NCI-H2227 treated with DMSO at 0.1 percent for 48 hours (cell line): Measurements from ENCODE around the gene SPECC1L.
A peak's percentile ranks its signal among the peaks of the same experiment; 100 is the strongest.
"Not testable (repeated sequence)": the region's sequence is repeated elsewhere in the genome, so short reads cannot be mapped to it uniquely, and the experiment has no call there.

Experiments used
- DNase-seq: peaks from one replicate; lab custom pipeline; 2025; lab: John Stamatoyannopoulos, UW

The SPECC1L gene

DNA sequence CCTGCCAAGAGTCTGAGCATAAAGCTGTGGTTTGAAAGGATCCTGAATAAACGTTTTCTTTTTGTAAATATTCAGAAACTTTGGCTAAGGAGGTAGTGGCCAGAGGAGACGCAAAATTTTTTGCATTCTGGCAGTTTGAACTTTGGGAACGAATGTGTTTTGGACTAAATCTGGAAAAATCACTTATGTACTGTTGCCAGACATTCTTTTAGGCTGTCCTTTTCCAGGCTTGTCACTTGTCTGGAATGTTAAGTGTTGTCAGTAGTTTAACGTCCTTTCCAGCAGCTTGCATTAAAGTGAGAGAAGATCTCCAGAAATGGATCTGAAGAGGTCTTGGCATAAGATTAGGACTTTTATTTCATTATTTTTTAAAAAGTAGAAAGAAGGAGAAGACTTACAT, 18.5 kb downstream of the SPECC1L start:
- no peak for DNase-seq

DNA sequence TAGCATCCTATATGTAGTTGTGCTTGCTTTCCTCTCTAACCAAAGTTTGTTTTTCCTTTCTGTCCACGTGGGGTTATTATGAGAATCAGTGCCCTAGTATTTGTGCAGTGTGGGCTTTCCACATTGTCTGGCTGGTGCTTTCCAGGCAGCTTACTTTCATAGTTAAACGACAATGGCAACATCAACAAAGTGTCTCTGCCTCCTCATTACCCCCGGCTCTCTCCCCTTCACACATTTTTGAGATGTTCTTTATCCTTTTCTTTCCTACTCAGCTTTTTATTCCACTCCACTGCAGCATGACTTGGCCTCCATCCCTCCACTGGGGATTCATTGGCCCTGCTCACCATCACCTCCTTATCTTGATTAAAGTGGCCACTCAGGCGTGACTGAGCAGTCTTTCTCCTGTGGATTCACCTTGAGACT, 19.1 kb downstream of the SPECC1L start:
- DNase-seq = no peak

DNA sequence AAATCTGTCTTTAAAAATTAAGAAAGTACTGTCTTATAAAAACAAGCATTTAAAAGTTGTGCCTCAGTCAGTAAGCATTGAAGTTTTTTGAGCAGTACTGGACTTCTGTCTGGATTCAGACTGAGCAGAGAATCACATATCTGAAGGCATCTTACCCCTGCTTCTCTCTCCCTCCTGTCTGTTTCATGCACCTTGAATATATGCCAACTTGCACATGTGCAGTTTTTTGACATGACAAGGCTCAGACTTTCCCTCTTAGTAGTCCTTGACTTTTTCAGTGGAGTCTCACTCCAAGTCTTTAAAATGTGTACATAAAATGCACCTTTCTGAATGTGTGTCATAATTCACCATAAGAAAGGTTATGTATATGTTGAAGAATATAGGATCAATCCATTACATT, 19.8 kb downstream of the SPECC1L start:
- no peak for DNase-seq

DNA sequence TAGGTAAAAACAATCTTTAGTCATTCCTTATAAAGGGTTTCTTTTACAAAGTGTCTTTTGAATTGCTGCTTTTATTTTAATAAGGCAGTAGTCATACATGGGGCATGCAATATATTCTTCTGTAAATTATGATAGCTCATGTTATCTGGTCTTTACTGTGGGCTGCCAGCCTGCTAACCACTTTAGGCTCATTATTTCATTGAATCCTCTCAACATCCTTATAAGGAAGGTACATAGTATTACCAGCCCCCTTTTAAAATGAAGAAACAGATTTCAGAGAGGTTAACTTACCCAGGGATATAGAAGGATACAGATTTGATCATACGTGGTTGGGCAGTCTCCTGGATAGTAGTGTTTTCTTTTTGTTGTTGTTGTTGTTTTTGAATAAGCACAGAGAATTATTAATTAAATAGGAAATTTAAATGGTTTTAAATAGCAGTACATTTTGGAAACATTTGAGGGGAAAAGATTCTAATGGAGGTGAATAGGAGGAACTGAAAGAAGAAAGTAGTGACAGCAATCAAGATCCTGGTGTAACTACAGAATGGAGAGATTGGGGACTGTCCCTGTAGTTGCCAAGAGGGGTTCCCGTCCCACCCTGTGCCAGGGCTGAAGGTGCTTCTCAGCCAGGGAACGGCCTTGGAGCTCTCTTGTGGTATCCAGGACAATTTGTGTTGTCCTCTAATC, 21.0 kb downstream of the SPECC1L start:
- peak; percentile 10 for DNase-seq

DNA sequence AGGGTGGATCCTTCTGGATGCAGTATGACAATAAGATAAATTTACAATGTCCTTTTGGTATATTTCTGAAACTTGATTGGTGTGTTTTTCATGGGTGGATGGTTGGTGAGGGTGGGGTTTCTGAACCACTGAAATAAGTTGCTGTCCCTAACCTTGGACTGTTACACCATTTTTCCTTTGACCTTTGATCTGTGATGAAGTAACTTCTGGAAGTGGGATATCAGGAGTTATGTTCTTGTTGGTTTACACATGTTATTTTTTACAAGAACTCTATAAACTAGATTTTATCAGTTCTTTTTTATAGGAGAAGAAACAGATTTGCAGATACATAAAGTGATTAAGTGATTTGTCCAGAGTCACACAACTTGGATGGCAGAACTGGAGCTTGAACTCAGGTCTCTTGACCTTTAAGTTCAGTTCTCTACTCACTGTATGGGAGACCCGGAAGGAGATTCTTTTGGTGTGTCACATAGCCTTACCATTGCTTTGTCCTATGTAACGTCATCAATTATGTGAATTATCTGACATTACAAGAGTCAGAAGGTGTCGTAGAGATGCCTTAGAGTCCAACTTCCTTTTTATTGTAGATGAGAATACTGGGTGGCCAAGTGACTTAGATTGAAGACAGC, 21.7 kb downstream of the SPECC1L start:
- DNase-seq = not testable (repeated sequence)

DNA sequence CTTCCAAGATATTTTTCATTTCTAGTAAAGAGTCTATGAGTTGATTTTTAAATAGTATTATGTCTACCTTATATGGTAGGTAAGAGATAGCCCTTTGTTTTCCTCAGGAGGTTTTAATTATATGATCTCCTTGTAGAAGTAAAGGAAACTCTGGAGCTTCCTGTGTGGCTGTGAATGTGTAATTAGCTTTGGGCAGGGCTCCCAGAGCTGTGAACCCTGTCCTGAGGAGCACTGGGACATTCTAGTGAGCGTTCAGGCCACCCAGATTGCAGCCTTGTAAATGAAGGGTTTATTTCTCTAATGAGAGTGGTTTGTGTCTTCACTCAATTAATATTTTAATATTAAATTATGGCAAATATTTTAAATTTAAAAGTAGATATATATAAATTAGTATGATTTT, 24.3 kb downstream of the SPECC1L start:
- not testable (repeated sequence) for DNase-seq

DNA sequence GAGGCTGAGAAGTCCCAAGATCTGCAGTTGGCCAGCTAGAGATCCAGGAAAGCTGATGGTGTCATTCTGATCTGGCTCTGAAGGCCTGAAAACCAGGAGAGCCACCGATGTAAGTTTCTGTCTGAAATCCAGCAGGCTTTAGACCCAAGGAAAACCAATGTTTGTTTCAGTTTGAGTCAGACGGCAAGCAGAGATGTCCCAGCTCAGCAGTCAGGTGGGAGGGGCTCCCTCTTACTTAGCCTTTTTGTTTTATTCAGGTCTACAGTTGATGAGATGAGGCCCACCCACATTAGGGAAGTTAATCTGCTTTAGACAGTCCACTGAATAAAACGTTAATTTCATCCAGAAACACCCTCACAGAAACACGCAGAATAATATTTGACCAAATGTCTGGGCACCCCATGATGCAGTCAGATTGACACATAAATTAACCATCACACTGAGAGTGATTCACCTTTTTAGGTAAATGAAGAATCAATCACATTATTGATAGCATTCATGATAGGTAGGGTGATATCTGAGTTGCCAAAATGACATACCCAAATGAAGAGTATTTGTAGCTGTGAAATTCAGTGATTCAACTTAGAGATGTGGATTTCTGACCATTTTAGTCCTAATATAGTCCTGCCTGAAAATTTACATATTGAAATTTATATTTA, 28.0 kb downstream of the SPECC1L start:
- not testable (repeated sequence) for DNase-seq

DNA sequence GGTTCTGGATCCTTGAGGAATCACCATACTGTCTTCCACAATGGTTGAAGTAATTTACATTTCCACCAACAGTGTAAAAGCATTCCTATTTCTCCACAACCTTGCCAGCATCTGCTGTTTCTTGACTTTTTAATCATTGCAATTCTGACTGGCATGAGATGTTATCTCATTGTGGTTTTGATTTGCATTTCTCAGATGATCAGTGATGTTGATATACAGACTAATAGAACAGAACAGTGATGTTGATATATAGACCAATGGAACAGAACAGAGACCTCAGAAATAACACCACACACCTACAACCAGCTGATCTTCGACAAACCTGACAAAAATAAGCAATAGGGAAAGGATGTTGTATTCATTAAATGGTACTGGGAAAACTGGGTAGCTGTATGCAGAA, 29.9 kb downstream of the SPECC1L start:
- not testable (repeated sequence) for DNase-seq

DNA sequence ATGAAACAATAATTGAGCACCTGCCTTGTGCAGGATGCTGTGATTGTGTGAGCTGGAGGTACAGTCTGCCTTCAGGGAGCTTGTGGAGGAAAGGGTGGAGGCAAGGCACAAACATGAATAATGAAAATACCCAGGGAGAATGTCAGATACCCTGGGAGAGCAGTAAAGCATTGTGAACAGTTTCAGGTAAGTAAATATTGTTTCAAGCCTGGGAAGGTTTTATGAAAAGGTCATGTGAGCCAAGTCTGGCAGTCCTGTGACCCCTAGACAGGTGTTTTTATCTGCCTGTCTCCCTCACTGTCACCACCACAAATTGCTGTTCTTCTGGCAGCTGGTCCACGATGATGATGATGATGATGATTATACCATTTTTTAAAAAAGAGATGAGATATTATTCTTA, 32.0 kb downstream of the SPECC1L start:
- DNase-seq = no peak

DNA sequence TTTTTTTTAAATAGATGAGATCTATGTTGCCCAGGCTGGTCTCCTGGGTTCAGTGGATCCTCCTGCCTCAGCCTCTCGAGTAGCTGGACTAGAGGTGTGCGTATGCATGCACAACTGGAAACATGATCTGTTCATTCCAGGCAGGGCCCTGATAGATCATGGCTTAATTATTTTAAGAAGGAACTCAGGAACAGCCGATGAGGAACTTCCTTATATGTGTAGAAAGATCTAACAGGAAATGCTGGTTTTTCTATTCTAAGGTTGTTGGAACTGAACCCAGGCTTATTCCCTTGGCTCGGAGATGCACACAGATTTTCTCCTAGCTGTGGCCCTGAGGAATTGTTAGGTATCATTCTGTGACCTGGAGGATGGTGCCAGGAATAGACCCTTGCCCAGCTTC, 32.4 kb downstream of the SPECC1L start:
- no peak for DNase-seq

DNA sequence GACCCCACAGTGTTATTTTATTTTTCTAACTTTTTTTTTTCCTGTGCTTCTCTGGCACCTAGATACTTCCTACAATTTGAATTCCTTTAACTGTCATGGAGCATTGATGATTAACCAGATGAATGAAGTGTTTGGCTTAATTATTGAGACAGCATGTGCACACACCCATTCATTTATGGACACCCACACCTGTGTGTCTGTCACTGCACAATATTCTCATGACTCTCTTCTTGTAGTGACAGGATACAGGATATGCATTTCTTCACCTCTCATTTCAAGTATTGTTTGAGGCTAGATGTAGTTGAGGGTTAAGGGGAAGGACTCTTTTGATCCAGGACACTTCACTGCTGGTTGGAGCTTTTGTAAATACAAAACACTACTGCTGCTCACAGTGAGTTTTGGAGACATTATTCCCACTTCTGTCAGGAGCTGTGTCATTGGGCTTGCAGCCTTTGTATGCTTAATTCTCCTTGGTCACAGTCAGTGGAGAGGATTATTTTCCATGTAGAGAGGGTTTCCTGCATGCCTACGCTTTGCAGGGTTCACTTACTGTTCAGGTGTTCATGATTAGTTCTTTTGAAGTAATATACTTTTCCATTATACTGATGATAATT, 33.5 kb downstream of the SPECC1L start:
- DNase-seq = no peak

DNA sequence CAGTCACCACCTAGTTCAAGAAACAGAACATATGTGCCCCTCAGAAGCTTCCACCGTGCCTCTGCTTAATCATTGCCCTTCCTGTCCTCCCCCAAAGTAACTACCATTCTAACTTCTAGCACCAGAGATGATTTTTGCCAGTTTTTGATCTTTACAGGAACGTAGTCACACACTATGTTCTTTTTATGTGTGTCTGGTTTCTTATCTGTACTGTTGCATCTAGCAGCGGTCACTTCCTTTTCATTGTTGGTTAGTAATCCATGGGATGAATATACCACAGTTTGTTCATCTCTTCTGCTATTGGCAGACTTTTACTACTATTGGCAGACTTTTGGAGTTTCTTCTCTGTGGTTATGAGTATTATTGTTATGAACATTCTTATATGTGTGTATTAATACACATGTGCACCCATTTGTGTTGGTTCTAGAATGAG, 34.6 kb downstream of the SPECC1L start:
- no peak for DNase-seq

DNA sequence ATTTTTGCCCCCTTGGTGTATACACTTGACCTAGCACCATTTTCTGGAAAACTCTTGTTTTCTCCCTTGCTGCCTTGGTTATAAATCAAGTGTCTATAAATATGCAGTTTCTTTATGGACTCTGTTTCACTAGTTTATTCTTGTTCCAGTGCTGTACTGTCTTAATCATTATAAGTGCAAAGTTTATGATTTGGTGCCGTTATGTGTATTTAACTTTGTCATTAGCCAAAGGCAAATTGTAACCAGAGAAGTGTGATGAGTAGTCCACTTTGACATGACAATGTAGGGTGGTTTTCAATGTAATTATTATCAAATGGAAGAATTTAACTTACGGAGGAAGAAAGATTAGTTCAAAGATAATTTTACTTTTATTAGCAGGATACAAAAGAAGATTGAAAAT, 40.3 kb downstream of the SPECC1L start:
- no peak for DNase-seq

DNA sequence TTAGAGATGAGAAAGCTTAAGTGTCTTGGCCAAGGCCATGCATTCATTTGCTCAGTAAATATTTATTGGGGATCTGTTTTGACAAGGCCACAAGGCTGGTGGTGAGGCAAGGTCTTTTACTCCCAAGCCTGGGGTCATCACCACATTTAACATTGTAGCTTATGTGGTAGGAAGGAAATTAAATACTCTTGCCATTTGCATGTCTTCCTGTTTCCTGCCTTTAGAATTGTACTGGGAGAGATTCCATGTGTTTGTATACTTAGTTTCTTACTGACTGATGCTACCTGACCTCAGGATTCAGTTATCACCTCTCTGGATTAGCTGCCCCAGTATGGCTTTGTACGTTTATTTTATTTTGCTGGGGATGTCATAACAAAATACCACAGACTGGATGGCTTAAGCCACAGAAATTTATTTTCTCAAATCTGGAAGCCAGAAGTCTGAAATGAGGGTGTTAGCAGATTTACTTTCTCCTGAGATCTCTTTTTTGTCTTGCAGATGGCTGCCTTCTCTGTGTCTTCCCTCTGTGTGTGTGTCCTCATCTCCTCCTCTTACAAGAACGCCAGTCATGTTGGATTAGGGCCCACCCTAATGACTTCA, 44.8 kb downstream of the SPECC1L start:
- no peak for DNase-seq

DNA sequence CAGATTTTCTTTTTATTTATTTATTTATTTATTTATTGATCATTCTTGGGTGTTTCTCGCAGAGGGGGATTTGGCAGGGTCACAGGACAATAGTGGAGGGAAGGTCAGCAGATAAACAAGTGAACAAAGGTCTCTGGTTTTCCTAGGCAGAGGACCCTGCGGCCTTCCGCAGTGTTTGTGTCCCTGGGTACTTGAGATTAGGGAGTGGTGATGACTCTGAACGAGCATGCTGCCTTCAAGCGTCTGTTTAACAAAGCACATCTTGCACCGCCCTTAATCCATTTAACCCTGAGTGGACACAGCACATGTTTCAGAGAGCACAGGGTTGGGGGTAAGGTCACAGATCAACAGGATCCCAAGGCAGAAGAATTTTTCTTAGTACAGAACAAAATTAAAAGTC, 45.6 kb downstream of the SPECC1L start:
- not testable (repeated sequence) for DNase-seq

DNA sequence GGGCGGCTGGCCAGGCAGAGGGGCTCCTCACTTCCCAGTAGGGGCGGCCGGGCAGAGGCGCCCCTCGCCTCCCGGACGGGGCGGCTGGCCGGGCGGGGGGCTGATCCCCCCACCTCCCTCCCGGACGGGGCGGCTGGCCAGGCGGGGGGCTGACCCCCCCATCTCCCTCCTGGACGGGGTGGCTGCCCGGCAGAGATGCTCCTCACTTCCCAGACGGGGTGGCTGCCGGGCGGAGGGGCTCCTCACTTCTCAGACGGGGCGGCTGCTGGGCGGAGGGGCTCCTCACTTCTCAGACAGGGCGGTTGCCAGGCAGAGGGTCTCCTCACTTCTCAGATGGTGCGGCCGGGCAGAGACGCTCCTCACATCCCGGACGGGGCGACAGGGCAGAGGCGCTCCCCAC, 46.9 kb downstream of the SPECC1L start:
- not testable (repeated sequence) for DNase-seq

DNA sequence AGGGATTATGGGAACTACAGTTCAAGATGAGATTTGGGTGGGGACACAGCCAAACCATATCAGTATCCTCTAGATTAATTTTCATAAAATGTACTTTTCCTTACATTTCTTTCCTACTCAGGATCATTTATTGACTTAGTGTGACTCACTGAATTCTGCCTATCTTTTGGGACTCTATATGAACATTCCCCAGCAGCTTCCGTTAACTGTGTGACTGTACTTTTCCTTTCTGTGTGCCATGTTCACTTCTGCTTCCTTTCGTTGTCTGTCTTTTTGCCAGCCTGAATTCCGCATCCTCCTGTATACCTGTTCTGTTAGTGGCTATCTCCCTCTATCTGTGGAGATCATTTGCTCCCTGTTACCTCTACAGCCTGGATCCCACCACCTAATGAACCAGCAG, 48.8 kb downstream of the SPECC1L start:
- DNase-seq = no peak

DNA sequence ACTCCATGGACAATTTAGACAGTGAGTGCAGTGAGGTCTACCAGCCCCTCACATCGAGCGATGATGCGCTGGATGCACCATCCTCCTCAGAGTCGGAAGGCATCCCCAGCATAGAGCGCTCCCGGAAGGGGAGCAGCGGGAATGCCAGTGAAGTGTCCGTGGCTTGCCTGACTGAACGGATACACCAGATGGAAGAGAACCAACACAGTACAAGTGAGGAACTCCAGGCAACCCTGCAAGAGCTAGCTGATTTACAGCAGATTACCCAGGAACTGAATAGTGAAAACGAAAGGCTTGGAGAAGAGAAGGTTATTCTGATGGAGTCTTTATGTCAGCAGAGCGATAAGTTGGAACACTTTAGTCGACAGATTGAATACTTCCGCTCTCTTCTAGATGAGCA, 51.4 kb downstream of the SPECC1L start:
- no peak for DNase-seq

DNA sequence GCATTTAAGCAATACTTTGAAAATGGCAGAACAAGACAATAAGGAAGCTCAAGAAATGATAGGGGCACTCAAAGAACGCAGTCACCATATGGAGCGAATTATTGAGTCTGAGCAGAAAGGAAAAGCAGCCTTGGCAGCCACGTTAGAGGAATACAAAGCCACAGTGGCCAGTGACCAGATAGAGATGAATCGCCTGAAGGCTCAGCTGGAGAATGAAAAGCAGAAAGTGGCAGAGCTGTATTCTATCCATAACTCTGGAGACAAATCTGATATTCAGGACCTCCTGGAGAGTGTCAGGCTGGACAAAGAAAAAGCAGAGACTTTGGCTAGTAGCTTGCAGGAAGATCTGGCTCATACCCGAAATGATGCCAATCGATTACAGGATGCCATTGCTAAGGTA, 51.9 kb downstream of the SPECC1L start:
- no peak for DNase-seq

DNA sequence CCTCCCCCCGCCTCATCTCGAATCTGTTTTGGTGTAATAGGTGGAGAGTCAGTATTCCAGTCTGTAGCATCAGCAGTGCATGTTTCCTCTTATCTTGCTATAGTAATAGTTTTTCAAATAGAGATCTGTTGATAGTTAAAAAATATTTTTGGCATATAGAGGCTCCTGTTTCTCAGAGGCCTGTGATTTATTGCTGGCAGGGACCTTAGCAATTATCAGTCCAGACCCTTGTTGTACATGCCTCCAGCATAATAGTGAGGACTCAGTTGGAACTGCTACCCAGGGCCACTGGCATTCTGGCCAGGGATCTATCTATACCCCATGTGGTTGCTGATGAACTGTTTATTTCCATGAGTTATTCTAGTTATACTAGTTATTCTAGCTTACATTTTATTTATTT, 52.6 kb downstream of the SPECC1L start:
- DNase-seq = no peak

DNA sequence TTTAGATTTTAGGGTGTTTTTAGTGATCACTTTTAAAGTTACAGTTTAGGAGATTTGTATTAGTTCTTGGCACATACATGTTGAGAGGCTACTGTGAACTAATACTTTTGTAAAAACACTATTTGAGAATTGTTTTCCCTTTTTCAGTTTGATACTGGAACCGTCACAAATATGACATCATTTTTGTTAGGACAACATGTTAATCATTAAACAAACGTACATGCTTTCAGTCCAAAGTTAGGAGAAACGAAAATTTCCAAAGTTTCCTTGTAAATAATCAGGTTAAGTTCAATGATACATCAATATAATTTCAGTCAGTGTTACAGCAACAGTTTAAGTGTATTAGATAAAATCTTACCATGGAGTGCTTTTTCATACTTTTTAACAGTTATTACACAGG, 53.1 kb downstream of the SPECC1L start:
- DNase-seq = no peak

DNA sequence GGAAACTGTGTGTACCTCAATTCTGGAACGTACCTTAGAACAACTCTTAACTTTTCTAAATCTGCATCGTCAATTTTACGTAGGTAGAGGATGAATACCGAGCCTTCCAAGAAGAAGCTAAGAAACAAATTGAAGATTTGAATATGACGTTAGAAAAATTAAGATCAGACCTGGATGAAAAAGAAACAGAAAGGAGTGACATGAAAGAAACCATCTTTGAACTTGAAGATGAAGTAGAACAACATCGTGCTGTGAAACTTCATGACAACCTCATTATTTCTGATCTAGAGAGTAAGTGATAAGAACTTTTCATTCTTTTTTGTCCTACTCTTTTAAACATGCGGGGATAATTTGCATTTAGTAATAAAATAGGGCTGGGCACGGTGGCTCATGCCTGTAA, 53.5 kb downstream of the SPECC1L start:
- DNase-seq = no peak
